Lung (tissue), 12 donors: Measurements from ENCODE around the gene EZH1. TPM values are rescaled to one million over a fixed set of nuclear protein-coding genes. Genes with fewer than 3 reads are reported as not detected.

ENCODE experiments used
- ATAC-seq: fragments of 200-7000 bp; cut with Tn5 transposase; one replicate; pipeline ENCODE4 v1.9.1; 2020; ENCODE audit warnings: moderate number of reproducible peaks; ENCODE audit not compliant: insufficient read depth, low FRiP score
- DNase-seq, 3 donors: peaks; one replicate each; pipeline ENCODE4 v3.0.0-alpha.2; 2013 to 2017
- H3K27ac ChIP-seq, 2 donors: one replicate each; pipeline ENCODE4 v1.5.1; 2013; ENCODE audit warnings: mild to moderate bottlenecking in 2 of 2, moderate library complexity in 2 of 2, control low read depth in 1 of 2, inconsistent platforms in 1 of 2, low read depth in 1 of 2, low read length in 1 of 2
- H3K27me3 ChIP-seq, 3 donors: one replicate each; pipeline ENCODE4 v1.5.1; 2013; ENCODE audit warnings: low read length in 2 of 3; ENCODE audit not compliant: control insufficient read depth in 3 of 3, insufficient read depth in 3 of 3
- H3K36me3 ChIP-seq, 4 donors: one replicate each; pipeline ENCODE4 v1.5.1; 2013; ENCODE audit warnings: low read length in 4 of 4, mild to moderate bottlenecking in 1 of 4, moderate library complexity in 1 of 4; ENCODE audit not compliant: control insufficient read depth in 4 of 4, insufficient read depth in 4 of 4
- H3K4me1 ChIP-seq, 5 donors: one replicate each; pipeline ENCODE4 v1.5.1; 2013; ENCODE audit warnings: low read length in 5 of 5, mild to moderate bottlenecking in 2 of 5, moderate library complexity in 1 of 5; ENCODE audit not compliant: control insufficient read depth in 5 of 5, insufficient read depth in 5 of 5
- H3K4me3 ChIP-seq: one replicate; pipeline ENCODE4 v1.5.1; 2013; ENCODE audit warnings: mild to moderate bottlenecking, control low read depth, moderate library complexity
- H3K9ac ChIP-seq, 2 donors: one replicate each; pipeline ENCODE4 v1.5.1; 2013; ENCODE audit warnings: low read length in 2 of 2, control low read depth in 1 of 2; ENCODE audit not compliant: insufficient read depth in 1 of 2
- H3K9me3 ChIP-seq, 4 donors: one replicate each; pipeline ENCODE4 v1.5.1; 2013; ENCODE audit warnings: low read length in 3 of 4, mild to moderate bottlenecking in 1 of 4, moderate library complexity in 1 of 4; ENCODE audit not compliant: control insufficient read depth in 4 of 4, insufficient read depth in 3 of 4
- CTCF ChIP-seq: IDR thresholded peaks from 2 replicates; pipeline ENCODE4 v1.5.1; 2012; ENCODE audit warnings: mild to moderate bottlenecking; ENCODE audit errors: control extremely low read depth, extremely low read depth
- WGBS, 2 donors: extraction: QIAGEN DNeasy Blood & Tissue Kit; methylation state at CpG; one replicate each; pipeline ENCODE4 v1.1.7; 2013; 5-methylcytosine and 5-hydroxymethylcytosine counted together
- polyA plus RNA-seq, 2 donors: library from polyadenylated mRNA; stranded (reverse); fragments of 200-250 nt; gene quantifications; one replicate each; pipeline ENCODE4 v1.2.1, GENCODE V29; 2013
- total RNA-seq, 2 donors: library from RNA; depleted of rRNA in 1 of 2; stranded (reverse); fragments of >200 nt in 1 of 2; gene quantifications; one replicate each; pipeline ENCODE4 v1.2.1, GENCODE V29; 2014 to 2021
- donor health status: control.
- donor health status: control.
- donor health status: Bipolar disorder and iron deficiency.
- donor health status: healthy.
- donor health status: DM: yes; HTN: yes; CAD: no.

EZH1 gene
- total and polyA plus RNA-seq, 4 donors: 20.7 to 53.2 (median 27.4) TPM

GRCh38 chr17:42709561-42709960 is 35.3 kb downstream of the EZH1 start:
- no peaks in the 10 kb centered on the region for H3K9me3 ChIP-seq
- 82 to 98% methylated on average over 2 of the region's 2 CpGs for WGBS, 2 donors
- H3K9ac ChIP-seq: no peak overlapping the region
- H3K27ac ChIP-seq: no peak overlapping the region
- ATAC-seq (no peak), DNase-seq (no peak)
- no peaks in the 10 kb centered on the region for H3K27me3 ChIP-seq
- H3K4me1 ChIP-seq: no peaks in the 10 kb centered on the region
- H3K4me3 ChIP-seq: no peak overlapping the region
- H3K36me3 ChIP-seq: peaks cover 28 to 57% (median 54%) of the 10 kb centered on the region in 4 donors
- TF ChIP-seq CTCF: no peak

GRCh38 chr17:42708588-42708987 is 36.3 kb downstream of the EZH1 start:
- no peak overlapping the region for H3K9ac ChIP-seq
- H3K27ac ChIP-seq: no peak overlapping the region
- peaks cover 0 to 2% (median 0%) of the 10 kb centered on the region in 3 donors for H3K27me3 ChIP-seq
- no peaks in the 10 kb centered on the region for H3K9me3 ChIP-seq
- 94 to 95% methylated on average over 3 of the region's 3 CpGs for WGBS, 2 donors
- TF ChIP-seq CTCF: no peak
- no peaks in the 10 kb centered on the region for H3K4me1 ChIP-seq
- no peak for DNase-seq
- ATAC-seq: no peak
- no peak overlapping the region for H3K4me3 ChIP-seq
- peaks cover 29 to 60% (median 58%) of the 10 kb centered on the region in 4 donors for H3K36me3 ChIP-seq

DNA sequence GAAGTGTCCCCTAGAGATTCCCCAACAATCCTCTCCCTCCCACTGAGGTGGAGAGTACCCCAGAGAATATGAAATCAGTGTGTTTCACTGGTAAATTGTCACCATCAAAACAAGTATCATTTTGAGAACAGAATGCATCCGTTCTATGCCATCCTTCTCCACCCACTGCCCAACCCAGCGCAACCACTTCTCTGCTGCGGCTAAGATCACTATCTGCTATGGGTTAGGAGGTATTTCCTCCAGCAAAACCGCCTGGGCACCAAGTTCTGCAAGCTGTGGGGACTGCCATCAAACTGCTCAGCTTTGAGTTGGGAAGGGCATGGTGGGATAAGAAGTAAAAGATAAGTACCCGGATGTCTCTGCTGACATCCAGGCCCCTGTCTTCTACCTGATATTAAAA is 38.1 kb downstream of the EZH1 start:
- DNase-seq (no peak), ATAC-seq (no peak)
- 49 to 73% methylated on average over 5 of the region's 5 CpGs for WGBS, 2 donors
- no peak overlapping the region for H3K9ac ChIP-seq
- TF ChIP-seq CTCF: no peak
- H3K36me3 ChIP-seq: peaks cover 33 to 60% (median 57%) of the 10 kb centered on the region in 4 donors
- no peaks in the 10 kb centered on the region for H3K9me3 ChIP-seq
- H3K4me1 ChIP-seq: no peaks in the 10 kb centered on the region
- no peak overlapping the region for H3K27ac ChIP-seq
- peaks cover 0 to 4% (median 0%) of the 10 kb centered on the region in 3 donors for H3K27me3 ChIP-seq
- no peak overlapping the region for H3K4me3 ChIP-seq

DNA sequence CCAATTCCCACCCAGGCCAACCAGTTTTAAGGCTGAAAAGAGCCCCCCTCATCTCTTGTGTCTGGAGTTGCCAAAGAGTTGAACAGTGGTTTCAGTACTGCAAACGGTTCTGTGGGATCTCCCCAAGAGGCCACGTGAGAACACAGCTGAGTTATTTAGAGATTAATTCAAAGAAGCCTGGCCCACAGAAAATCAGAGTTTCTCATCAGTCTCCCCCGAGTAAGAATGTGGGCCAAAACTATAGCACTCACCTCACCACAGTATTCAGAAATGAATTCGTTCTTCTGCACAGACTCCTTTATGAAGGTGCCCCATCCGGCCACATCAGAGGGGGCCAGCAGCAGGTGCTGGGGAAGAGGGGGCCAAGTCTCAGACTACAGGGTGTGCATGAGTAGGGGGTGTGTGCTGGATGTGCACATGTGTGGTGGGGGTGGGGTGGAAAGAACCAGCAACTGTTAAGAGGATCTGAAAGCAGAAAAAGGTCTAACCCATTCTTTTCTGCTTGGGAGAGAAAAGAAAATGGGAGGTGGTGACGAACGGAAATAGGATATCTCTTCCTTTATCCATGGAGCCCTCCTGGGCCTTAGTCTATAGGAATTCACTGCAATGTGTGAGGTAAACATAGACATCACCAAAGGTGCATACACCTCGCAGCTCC is 39.9 kb downstream of the EZH1 start:
- Histone ChIP-seq H3K4me3 (no peak overlapping the region), H3K9ac (no peak overlapping the region), H3K4me1 (no peaks in the 10 kb centered on the region), H3K36me3 (peaks cover 28 to 64% (median 49%) of the 10 kb centered on the region in 4 donors), H3K27ac (no peak overlapping the region), H3K27me3 (peaks cover 0 to 4% (median 0%) of the 10 kb centered on the region in 3 donors), H3K9me3 (no peaks in the 10 kb centered on the region)
- WGBS, 2 donors: 89 to 92% methylated on average over 8 of the region's 8 CpGs
- ATAC-seq (no peak), DNase-seq (no peak)
- no peak for TF ChIP-seq CTCF
